Measurements from ENCODE around the gene SNRNP40. TPM values are rescaled to one million over a fixed set of nuclear protein-coding genes. Genes with fewer than 3 reads are reported as not detected.

The SNRNP40 gene
- polyA plus RNA-seq, 1 experiment: 42.1 TPM

DNA sequence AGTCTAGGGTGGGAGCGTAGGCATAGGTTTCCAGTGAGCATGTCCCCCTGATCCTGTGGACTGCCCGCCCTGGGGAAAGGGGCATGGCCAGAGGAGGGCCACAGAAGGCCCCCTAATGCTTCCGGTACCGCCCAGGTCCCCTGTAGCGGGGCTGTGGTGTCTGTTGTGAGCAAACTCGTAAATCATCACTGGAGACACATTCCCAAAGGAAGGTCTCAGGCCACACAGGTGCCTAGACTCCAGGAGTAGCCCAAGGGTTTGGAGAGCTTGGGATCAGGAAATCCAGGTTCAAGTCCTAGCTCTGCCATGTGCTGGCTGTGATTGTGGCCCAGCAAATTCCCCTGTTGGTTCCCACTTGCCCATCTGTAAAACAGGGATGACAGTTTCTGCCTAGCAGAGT is 77.1 kb downstream of the SNRNP40 start:
- TF ChIP-seq, protein P1, sequence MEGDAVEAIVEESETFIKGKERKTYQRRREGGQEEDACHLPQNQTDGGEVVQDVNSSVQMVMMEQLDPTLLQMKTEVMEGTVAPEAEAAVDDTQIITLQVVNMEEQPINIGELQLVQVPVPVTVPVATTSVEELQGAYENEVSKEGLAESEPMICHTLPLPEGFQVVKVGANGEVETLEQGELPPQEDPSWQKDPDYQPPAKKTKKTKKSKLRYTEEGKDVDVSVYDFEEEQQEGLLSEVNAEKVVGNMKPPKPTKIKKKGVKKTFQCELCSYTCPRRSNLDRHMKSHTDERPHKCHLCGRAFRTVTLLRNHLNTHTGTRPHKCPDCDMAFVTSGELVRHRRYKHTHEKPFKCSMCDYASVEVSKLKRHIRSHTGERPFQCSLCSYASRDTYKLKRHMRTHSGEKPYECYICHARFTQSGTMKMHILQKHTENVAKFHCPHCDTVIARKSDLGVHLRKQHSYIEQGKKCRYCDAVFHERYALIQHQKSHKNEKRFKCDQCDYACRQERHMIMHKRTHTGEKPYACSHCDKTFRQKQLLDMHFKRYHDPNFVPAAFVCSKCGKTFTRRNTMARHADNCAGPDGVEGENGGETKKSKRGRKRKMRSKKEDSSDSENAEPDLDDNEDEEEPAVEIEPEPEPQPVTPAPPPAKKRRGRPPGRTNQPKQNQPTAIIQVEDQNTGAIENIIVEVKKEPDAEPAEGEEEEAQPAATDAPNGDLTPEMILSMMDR (IDR thresholded peaks at IDR 0.05; ENCODE audit: insufficient read depth, low read depth, low read length): no peak
- DNase-seq (ENCODE audit: low read depth): no peak
- Histone ChIP-seq H3K4me3 (ENCODE audit: low read depth, low read length) (no peak overlapping the region), H3K36me3 (ENCODE audit: control insufficient read depth, insufficient read depth, low read length) (no peaks in the 10 kb centered on the region), H3K27me3 (ENCODE audit: control insufficient read depth, insufficient read depth, low read length) (peaks cover 17% of the 10 kb centered on the region)
- POLR2A ChIA-PET: no interaction called here
- CTCF ChIA-PET: interaction anchor here (1.1 kb wide), 1 partner anchor 10 kb away, joined by 3 read pairs; no protein-coding TSS in a partner anchor

DNA sequence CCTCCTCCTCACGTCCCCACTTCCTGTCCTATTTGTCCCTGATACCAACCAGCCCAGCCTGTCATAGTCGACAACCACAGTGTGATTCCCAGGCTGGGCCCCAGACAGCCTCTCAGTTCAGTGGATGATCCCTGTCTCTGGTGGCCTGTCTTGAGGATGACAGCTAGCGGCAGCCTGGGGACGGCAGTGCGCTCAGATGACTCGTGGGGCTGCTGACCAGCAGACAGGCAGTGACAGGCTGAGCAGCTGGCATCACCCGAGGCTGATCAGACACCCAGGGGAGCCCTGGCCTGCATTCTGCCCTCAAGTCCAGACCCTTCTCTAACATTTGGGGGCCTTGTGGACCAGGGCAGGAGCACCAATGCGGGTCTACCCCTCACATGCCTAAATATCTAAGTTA is 77.9 kb downstream of the SNRNP40 start:
- ChIA-PET CTCF (interaction anchor here (1.1 kb wide), 1 partner anchor 11 kb away, joined by 3 read pairs; no protein-coding TSS in a partner anchor), POLR2A (interaction anchor here (0.5 kb wide), 1 partner anchor 78 kb away, joined by 3 read pairs; the partner anchor contains the start of genes SNRNP40 and ZCCHC17)
- H3K27me3 ChIP-seq (ENCODE audit: control insufficient read depth, insufficient read depth, low read length): peaks cover 13% of the 10 kb centered on the region
- H3K4me3 ChIP-seq (ENCODE audit: low read depth, low read length): no peak overlapping the region
- TF ChIP-seq, protein P1 (IDR thresholded peaks at IDR 0.05; ENCODE audit: insufficient read depth, low read depth, low read length): no peak
- H3K36me3 ChIP-seq (ENCODE audit: control insufficient read depth, insufficient read depth, low read length): no peaks in the 10 kb centered on the region
- DNase-seq (ENCODE audit: low read depth): no peak

DNA sequence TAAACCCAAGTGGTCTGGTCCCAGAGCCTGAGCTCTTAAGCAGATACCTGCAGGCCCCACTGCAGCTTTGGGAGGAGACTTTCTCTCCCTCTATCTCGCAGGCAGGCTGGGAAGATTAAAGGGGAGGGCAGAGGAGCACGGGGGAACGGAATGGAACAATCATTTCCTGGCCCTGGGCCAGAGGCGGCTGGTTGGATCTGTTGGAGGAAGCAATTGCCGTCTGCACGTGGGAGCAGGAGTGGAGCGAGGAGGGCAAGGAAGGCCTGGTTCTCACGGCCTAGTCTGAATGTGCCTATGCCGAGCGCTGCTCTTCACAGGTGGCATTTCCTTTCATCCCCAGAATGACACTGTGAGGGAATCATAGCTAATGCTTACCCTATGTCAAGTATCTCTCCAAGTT is 80.6 kb downstream of the SNRNP40 start:
- no peak for DNase-seq (ENCODE audit: low read depth)
- Histone ChIP-seq H3K36me3 (ENCODE audit: control insufficient read depth, insufficient read depth, low read length) (no peaks in the 10 kb centered on the region), H3K27me3 (ENCODE audit: control insufficient read depth, insufficient read depth, low read length) (peaks cover 13% of the 10 kb centered on the region), H3K4me3 (ENCODE audit: low read depth, low read length) (no peak overlapping the region)
- TF ChIP-seq, protein P1 (IDR thresholded peaks at IDR 0.05; ENCODE audit: insufficient read depth, low read depth, low read length): no peak
- CTCF ChIA-PET: interaction anchor here (0.6 to 1.7 kb wide), 3 partner anchors 8 to 52 kb away, joined by 3 to 4 read pairs (median 4); no protein-coding TSS in a partner anchor
- POLR2A ChIA-PET: no interaction called here

DNA sequence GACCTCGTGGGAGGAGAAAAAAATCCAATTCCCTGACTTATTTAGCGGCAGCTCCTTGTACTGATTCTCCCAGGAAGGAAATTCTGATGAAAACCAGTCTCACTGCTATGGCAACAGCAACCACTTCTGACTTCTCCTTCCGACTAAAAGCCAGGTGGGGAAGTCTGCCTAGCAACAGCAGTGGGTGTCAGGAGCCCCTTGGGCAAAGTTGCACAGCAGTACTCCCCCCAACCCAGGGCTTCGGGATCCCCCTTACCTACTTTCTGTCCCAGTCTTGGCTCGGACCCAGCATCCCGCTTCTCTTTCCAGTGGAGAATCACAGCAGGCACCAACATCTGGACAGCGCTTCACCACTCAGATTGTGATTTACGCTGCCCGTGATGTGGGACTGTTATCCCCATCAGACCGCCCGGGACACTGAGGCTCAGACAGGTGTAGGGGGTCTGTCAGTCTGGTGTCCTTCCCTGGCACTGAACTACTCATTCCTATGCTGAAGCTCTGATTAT is 81.5 kb downstream of the SNRNP40 start:
- TF ChIP-seq, protein P1 (IDR thresholded peaks at IDR 0.05; ENCODE audit: insufficient read depth, low read depth, low read length): no peak
- Histone ChIP-seq H3K36me3 (ENCODE audit: control insufficient read depth, insufficient read depth, low read length) (no peaks in the 10 kb centered on the region), H3K4me3 (ENCODE audit: low read depth, low read length) (no peak overlapping the region), H3K27me3 (ENCODE audit: control insufficient read depth, insufficient read depth, low read length) (peaks cover 13% of the 10 kb centered on the region)
- POLR2A ChIA-PET: no interaction called here
- CTCF ChIA-PET: no interaction called here
- DNase-seq (ENCODE audit: low read depth): no peak

DNA sequence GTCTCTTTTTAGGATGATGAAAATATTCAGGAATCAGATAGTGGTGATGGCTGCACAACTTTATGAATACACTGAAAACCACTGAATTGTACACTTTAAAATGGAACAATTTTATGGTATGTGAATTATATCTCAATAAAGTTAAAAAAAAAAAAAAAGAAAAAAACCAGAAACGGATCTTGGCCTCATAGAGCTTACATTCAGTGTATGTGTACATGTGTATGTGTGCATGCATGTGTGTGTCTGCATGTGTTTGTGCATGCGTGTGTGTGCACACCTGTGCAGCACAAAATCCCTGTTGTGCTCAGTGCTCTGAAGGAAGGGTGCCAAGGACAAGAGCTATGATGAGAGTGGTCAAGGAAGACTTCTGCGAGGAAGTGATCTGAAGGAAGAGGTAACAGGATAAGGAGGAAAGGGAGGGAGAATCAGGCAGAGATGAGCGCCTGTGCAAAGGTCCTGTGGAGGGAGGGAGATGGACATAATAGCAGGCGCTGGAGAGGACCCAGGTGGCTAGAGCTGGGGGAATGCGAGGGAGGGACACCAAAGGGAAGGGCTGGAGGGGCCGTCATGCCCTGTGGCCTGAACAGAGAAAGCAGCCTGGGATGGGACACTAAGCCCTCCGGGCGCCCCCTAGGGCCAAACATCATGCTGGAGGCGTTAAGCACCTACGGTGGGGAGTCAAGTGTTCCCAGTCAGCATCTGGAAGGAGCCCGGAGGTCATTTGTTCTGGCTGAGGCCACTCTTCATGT is 82.1 kb downstream of the SNRNP40 start:
- DNase-seq (ENCODE audit: low read depth): no peak
- Histone ChIP-seq H3K36me3 (ENCODE audit: control insufficient read depth, insufficient read depth, low read length) (no peaks in the 10 kb centered on the region), H3K27me3 (ENCODE audit: control insufficient read depth, insufficient read depth, low read length) (peaks cover 13% of the 10 kb centered on the region), H3K4me3 (ENCODE audit: low read depth, low read length) (no peak overlapping the region)
- TF ChIP-seq, protein P1 (IDR thresholded peaks at IDR 0.05; ENCODE audit: insufficient read depth, low read depth, low read length): 0 out of 2 replicates have a peak, but pooled peaks have one; percentile 16
- POLR2A ChIA-PET: no interaction called here
- CTCF ChIA-PET: no interaction called here
